Embryonic facial prominence (tissue), 1 donor: Measurements from ENCODE around the gene RAD51B.

ENCODE experiments used
- DNase-seq: peaks from one replicate; pipeline ENCODE4 v3.0.0-alpha.2; 2016; ENCODE audit errors: extremely low spot score

The RAD51B gene

GRCh38 chr14:68325267-68325807 lies 505.8 kb downstream of the RAD51B start:
- DNase-seq, result no peak

GRCh38 chr14:68327231-68327630 lies 507.7 kb downstream of the RAD51B start:
- no peak for DNase-seq

- DNase-seq, result no peak
Observed at GRCh38 chr14:68328509-68328908, 508.9 kb downstream of the RAD51B start.

GRCh38 chr14:68331426-68331825 lies 511.8 kb downstream of the RAD51B start:
- DNase-seq, result no peak

- no peak for DNase-seq
Observed at GRCh38 chr14:68331991-68332390, 512.4 kb downstream of the RAD51B start.

- DNase-seq, result no peak
Observed at GRCh38 chr14:68333262-68333661, 513.7 kb downstream of the RAD51B start.

- no peak for DNase-seq
Observed at GRCh38 chr14:68335312-68335711, 515.7 kb downstream of the RAD51B start.

GRCh38 chr14:68336165-68336564 lies 516.6 kb downstream of the RAD51B start:
- DNase-seq, result no peak

- DNase-seq, result no peak
Observed at GRCh38 chr14:68337279-68337678, 517.7 kb downstream of the RAD51B start.

GRCh38 chr14:68340262-68340661 lies 520.7 kb downstream of the RAD51B start:
- no peak for DNase-seq

GRCh38 chr14:68341411-68342212 lies 522.0 kb downstream of the RAD51B start:
- DNase-seq, result no peak

- DNase-seq, result no peak
Observed at GRCh38 chr14:68342216-68342763, 522.7 kb downstream of the RAD51B start.

GRCh38 chr14:68343534-68344118 lies 524.0 kb downstream of the RAD51B start:
- no peak for DNase-seq

GRCh38 chr14:68345738-68346137 lies 526.2 kb downstream of the RAD51B start:
- DNase-seq, result no peak

GRCh38 chr14:68346556-68347343 lies 527.2 kb downstream of the RAD51B start:
- DNase-seq, result no peak

- DNase-seq, result peak; percentile 78
Observed at GRCh38 chr14:68349900-68350629, 530.5 kb downstream of the RAD51B start.

- no peak for DNase-seq
Observed at GRCh38 chr14:68355415-68355814, 535.8 kb downstream of the RAD51B start.

GRCh38 chr14:68357777-68358176 lies 538.2 kb downstream of the RAD51B start:
- DNase-seq, result no peak

- DNase-seq, result no peak
Observed at GRCh38 chr14:68358500-68358899, 538.9 kb downstream of the RAD51B start.

- no peak for DNase-seq
Observed at GRCh38 chr14:68359022-68359836, 539.6 kb downstream of the RAD51B start.
